Transverse colon (tissue), 4 donors: ENCODE measurements around the gene LRCOL1. TPM values are rescaled to one million over a fixed set of nuclear protein-coding genes. Genes with fewer than 3 reads are reported as not detected.

ENCODE experiments used
- DNase-seq: peaks from one replicate; pipeline ENCODE4 v3.0.0-alpha.2; 2019
- H3K27ac ChIP-seq, 4 donors: fragments of 200-600 bp; sonication (generic); 2 replicates each; pipeline ENCODE4 v1.5.1; 2016 to 2018; ENCODE audit warnings: inconsistent platforms in 4 of 4
- H3K27me3 ChIP-seq: fragments of 200-600 bp; sonication (generic); 2 replicates; pipeline ENCODE4 v1.5.1; 2017; ENCODE audit warnings: inconsistent platforms
- H3K36me3 ChIP-seq, 4 donors: fragments of 200-600 bp; sonication (generic); 2 replicates each; pipeline ENCODE4 v1.5.1; 2017 to 2019; ENCODE audit warnings: inconsistent platforms in 4 of 4
- H3K4me1 ChIP-seq, 4 donors: fragments of 200-600 bp; sonication (generic); 2 replicates each; pipeline ENCODE4 v1.5.1; 2017 to 2020; ENCODE audit warnings: inconsistent platforms in 4 of 4
- H3K4me3 ChIP-seq, 4 donors: fragments of 200-600 bp; sonication (generic); 1 replicate in 1 of 4; 2 replicates in 3 of 4; pipeline versions ENCODE4 v1.5.1 to v1.6.1; 2017 to 2019; ENCODE audit warnings: inconsistent platforms in 4 of 4
- H3K9me3 ChIP-seq, 2 donors: fragments of 200-600 bp; sonication (generic); 2 replicates each; pipeline ENCODE4 v1.5.1; 2017 to 2019; ENCODE audit warnings: inconsistent platforms in 2 of 2
- EP300 ChIP-seq: sonication (generic); formaldehyde crosslinking; IDR thresholded peaks from one replicate; pipeline ENCODE4 v1.6.1; 2017; ENCODE audit warnings: antibody characterized with exemption, low read depth
- POLR2A ChIP-seq: fragments of 450-650 bp; IDR thresholded peaks from one replicate; pipeline ENCODE4 v1.6.1; 2016; ENCODE audit warnings: antibody characterized with exemption, mild to moderate bottlenecking, moderate library complexity
- POLR2AphosphoS5 ChIP-seq, 3 donors: sonication (generic); formaldehyde crosslinking; IDR thresholded peaks; one replicate each; pipeline ENCODE4 v1.6.1; 2016; ENCODE audit warnings: antibody characterized with exemption in 3 of 3
- WGBS, 2 donors: methylation state at CpG; one replicate each; pipeline ENCODE4 v1.1.5; 2018; ENCODE audit warnings: low coverage in 1 of 2; 5-methylcytosine and 5-hydroxymethylcytosine counted together
- in situ Hi-C, 4 donors: fragments of 200-750 bp; cut with MboI; loops; one replicate each; pipeline versions ENCODE4 v1.15.0 to v1.15.1; 2017; ENCODE audit warnings: low sequenced_read_pairs in 3 of 4, low pct_ligation_motif_present in 1 of 4, low pct_unique_long_range_greater_than_20kb in 1 of 4
- intact Hi-C: fragments of 100-400 bp; cut with DNase I; formaldehyde crosslinking; loops from one replicate; pipeline ENCODE4 v1.15.1; 2023; ENCODE audit warnings: low total_unique reads
- total RNA-seq, 4 donors: library from RNA; depleted of rRNA; stranded (reverse); fragments of >200 nt; gene quantifications; one replicate each; pipeline ENCODE4 v1.1.0, GENCODE V29; 2016
- TF ChIP-seq, protein P1 (sequence below), 5 experiments: fragments of 200-600 bp in 3 of 5; fragments of 450-650 bp in 2 of 5; sonication (generic) in 3 of 5; IDR thresholded peaks; 1 replicate in 2 of 5; 2 replicates in 3 of 5; pipeline ENCODE4 v1.5.1; 2016 to 2017; ENCODE audit warnings: antibody characterized with exemption in 5 of 5, inconsistent platforms in 3 of 5, mild to moderate bottlenecking in 2 of 5, moderate library complexity in 1 of 5

Gene LRCOL1
- total RNA-seq, 4 donors from 2014 or later = not detected

DNA sequence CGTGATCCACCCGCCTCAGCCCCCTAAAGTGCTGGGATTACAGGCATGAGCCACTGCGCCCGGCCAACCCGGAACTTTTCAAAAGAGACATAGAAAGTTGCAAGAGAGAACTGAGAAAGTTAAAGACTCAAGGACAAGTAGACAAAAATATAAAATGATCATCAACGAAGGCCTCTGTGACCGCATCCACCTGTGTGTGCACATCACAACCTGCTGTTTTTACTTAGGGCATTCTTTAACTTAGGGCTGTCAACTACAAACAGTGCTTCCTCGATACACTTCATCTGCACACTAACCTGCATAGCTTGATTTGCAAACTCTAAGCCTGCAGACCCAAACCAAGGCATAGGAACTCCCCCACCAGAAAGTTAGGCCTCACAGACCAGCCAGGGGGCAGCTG is 23.0 kb upstream of the LRCOL1 start:
- DNase-seq = no peak
- Histone ChIP-seq H3K27me3 (no peaks in the 10 kb centered on the region), H3K4me3 (no peak overlapping the region), H3K9me3 (no peaks in the 10 kb centered on the region), H3K27ac (no peak overlapping the region), H3K36me3 (peaks cover 0 to 24% (median 10%) of the 10 kb centered on the region in 4 donors), H3K4me1 (no peaks in the 10 kb centered on the region)
- intact Hi-C loops = no loop called here
- TF ChIP-seq POLR2AphosphoS5 (IDR thresholded peaks at IDR 0.05) (no peak), EP300 (no peak), POLR2A (no peak)
- TF ChIP-seq, protein P1, sequence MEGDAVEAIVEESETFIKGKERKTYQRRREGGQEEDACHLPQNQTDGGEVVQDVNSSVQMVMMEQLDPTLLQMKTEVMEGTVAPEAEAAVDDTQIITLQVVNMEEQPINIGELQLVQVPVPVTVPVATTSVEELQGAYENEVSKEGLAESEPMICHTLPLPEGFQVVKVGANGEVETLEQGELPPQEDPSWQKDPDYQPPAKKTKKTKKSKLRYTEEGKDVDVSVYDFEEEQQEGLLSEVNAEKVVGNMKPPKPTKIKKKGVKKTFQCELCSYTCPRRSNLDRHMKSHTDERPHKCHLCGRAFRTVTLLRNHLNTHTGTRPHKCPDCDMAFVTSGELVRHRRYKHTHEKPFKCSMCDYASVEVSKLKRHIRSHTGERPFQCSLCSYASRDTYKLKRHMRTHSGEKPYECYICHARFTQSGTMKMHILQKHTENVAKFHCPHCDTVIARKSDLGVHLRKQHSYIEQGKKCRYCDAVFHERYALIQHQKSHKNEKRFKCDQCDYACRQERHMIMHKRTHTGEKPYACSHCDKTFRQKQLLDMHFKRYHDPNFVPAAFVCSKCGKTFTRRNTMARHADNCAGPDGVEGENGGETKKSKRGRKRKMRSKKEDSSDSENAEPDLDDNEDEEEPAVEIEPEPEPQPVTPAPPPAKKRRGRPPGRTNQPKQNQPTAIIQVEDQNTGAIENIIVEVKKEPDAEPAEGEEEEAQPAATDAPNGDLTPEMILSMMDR (IDR thresholded peaks at IDR 0.05) = no peak
- WGBS, 2 donors = 94 to 96% methylated on average over 7 to 8 of the region's 8 CpGs
- in situ Hi-C loops = no loop called here

DNA sequence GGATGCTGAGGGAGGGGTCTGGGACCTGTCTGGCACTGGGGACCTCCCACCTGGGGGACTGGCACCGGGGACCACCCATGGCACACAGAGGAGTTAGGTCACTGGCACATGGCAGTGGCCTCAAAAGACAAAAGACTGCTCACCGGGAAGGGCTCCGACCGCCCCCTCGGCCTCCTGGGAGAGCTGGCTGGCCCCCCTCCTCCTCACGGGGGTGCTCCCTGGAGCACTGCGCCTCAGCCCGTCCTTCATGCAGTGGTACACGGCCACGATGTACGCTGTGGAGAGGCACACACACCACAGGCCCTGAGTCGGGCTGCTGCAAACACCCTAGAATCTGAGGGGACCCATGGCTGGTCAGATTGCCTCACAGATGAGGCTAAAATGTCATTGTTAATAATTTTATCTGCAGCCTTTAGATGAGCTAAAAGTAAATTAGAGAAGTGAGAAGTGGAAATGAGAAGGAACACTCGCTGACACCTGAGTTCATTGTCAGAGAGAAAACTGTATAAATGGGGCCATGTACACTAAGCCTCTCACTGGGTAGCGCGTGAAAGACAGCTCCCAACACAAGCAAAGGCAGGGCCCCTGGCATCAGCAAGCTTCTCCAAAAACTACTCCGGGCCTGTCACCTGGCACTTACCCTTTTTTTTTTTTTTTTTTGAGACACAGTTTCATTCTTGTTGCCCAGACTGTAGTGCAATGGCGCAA is 22.3 kb upstream of the LRCOL1 start:
- DNase-seq = no peak
- intact Hi-C loops (no loop called here), in situ Hi-C loops (no loop called here)
- TF ChIP-seq EP300 (no peak), POLR2A (no peak), POLR2AphosphoS5 (IDR thresholded peaks at IDR 0.05) (no peak)
- TF ChIP-seq, protein P1 (IDR thresholded peaks at IDR 0.05) = no peak
- Histone ChIP-seq H3K9me3 (no peaks in the 10 kb centered on the region), H3K4me1 (no peaks in the 10 kb centered on the region), H3K36me3 (peaks cover 0 to 24% (median 8%) of the 10 kb centered on the region in 4 donors), H3K4me3 (no peak overlapping the region), H3K27ac (no peak overlapping the region), H3K27me3 (no peaks in the 10 kb centered on the region)
- 55 to 81% methylated on average over 5 to 17 of the region's 17 CpGs for WGBS, 2 donors

DNA sequence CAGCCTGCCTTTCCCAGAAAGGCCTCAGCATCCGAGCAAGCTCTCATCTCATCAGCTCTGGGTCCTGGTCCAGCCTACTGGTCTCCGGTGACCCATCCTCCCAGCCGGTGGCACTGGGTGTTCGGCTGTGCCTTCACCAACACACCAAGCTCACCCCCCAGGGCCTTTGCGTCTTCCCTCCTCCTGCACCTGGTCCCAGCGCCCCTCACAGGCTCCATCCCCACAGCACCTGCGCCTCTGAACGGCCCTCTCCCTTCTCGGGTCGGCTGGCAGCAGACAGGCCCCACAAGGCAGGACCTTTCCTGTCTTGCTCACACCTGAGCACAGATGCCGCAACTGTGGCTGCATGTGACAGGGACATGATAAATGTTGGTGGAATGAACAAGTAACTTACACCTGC is 21.3 kb upstream of the LRCOL1 start:
- Histone ChIP-seq H3K4me3 (no peak overlapping the region), H3K27me3 (no peaks in the 10 kb centered on the region), H3K4me1 (no peaks in the 10 kb centered on the region), H3K27ac (no peak overlapping the region), H3K36me3 (peaks cover 0 to 24% (median 7%) of the 10 kb centered on the region in 4 donors), H3K9me3 (no peaks in the 10 kb centered on the region)
- TF ChIP-seq EP300 (no peak), POLR2AphosphoS5 (IDR thresholded peaks at IDR 0.05) (no peak), POLR2A (no peak)
- TF ChIP-seq, protein P1 (IDR thresholded peaks at IDR 0.05) = no peak
- intact Hi-C loops = no loop called here
- no peak for DNase-seq
- WGBS, 2 donors = 90 to 100% methylated on average over 2 to 11 of the region's 11 CpGs
- in situ Hi-C loops = no loop called here

DNA sequence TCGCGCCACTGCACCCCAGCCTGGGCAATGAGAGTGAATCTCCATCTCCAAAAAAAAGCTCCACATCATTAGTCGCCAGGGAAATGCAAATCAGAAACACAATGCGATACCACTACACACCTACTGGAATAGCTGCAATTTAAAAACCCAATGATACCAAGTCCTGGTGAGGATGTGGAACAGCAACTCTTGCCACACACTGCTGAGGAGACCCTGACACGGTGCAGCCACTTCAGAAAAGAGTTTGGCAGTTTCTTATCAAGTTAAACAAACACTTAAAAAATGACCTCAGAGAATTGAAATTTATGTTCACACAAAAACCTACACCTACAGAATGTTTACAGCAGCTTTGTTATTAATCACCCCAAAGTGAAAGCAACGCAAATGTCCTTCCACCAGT is 20.3 kb upstream of the LRCOL1 start:
- TF ChIP-seq EP300 (no peak), POLR2A (no peak), POLR2AphosphoS5 (IDR thresholded peaks at IDR 0.05) (no peak)
- TF ChIP-seq, protein P1 (IDR thresholded peaks at IDR 0.05) = no peak
- Histone ChIP-seq H3K9me3 (no peaks in the 10 kb centered on the region), H3K4me1 (no peaks in the 10 kb centered on the region), H3K4me3 (no peak overlapping the region), H3K36me3 (peaks cover 0 to 19% (median 7%) of the 10 kb centered on the region in 4 donors), H3K27ac (no peak overlapping the region), H3K27me3 (no peaks in the 10 kb centered on the region)
- 82 to 88% methylated on average over 3 to 6 of the region's 6 CpGs for WGBS, 2 donors
- no peak for DNase-seq
- in situ Hi-C loops (no loop called here), intact Hi-C loops (no loop called here)
